ENCODE measurements around the gene GPC5. TPM values are rescaled to one million over a fixed set of nuclear protein-coding genes. Genes with fewer than 3 reads are reported as not detected.

The GPC5 gene
- total RNA-seq, 1 donor from 2014 or later, result 0.07 TPM

- Histone ChIP-seq H2AFZ (replicated peaks) (no peak overlapping the region), H3K36me3 (peaks cover 7% of the 10 kb centered on the region), H3K9me3 (ENCODE audit: low read depth) (peaks cover 4% of the 10 kb centered on the region), H4K20me1 (ENCODE audit: low read depth) (no peaks in the 10 kb centered on the region), H3F3A (ENCODE audit: low read depth) (peaks cover 16% of the 10 kb centered on the region), H3K27me3 (no peaks in the 10 kb centered on the region), H3K27ac (peak overlapping the region; percentile 30), H3K4me3 (no peak overlapping the region), H3K4me1 (peaks cover 13% of the 10 kb centered on the region), H3K79me2 (ENCODE audit: low read depth) (no peaks in the 10 kb centered on the region), H3K9ac (no peak overlapping the region), H3K4me2 (no peak overlapping the region)
- no peaks in the 10 kb centered on the region for H3K9me3 Mint-ChIP-seq
- no peak overlapping the region for H3K27ac Mint-ChIP-seq
- TF ChIP-seq EZH2phosphoT487 (IDR thresholded peaks at IDR 0.05), result no peak
- no peak for TF ChIP-seq EZH2 (IDR thresholded peaks at IDR 0.05)
- DNase-seq (ENCODE audit: low spot score), result peak; percentile 51
- no peaks in the 10 kb centered on the region for H3K4me1 Mint-ChIP-seq
- no peak overlapping the region for H3K4me3 Mint-ChIP-seq
- no peaks in the 10 kb centered on the region for H3K36me3 Mint-ChIP-seq
- peaks cover 2% of the 10 kb centered on the region for H3K27me3 Mint-ChIP-seq (ENCODE audit: insufficient read depth, low read depth)
Observed at GRCh38 chr13:92500192-92500591, 1101.8 kb downstream of the GPC5 start.

- no peaks in the 10 kb centered on the region for H3K4me1 ChIP-seq
- no peaks in the 10 kb centered on the region for H3K27me3 Mint-ChIP-seq (ENCODE audit: insufficient read depth, low read depth)
- H2AFZ ChIP-seq (replicated peaks), result no peak overlapping the region
- H3K79me2 ChIP-seq (ENCODE audit: low read depth), result no peaks in the 10 kb centered on the region
- H3F3A ChIP-seq (ENCODE audit: low read depth), result no peaks in the 10 kb centered on the region
- no peak for DNase-seq (ENCODE audit: low spot score)
- no peaks in the 10 kb centered on the region for H3K9me3 ChIP-seq (ENCODE audit: low read depth)
- no peaks in the 10 kb centered on the region for H3K27me3 ChIP-seq
- H3K4me3 ChIP-seq, result no peak overlapping the region
- no peak overlapping the region for H3K4me2 ChIP-seq
- no peak overlapping the region for H3K27ac Mint-ChIP-seq
- H3K9ac ChIP-seq, result no peak overlapping the region
- no peaks in the 10 kb centered on the region for H3K36me3 Mint-ChIP-seq
- H3K36me3 ChIP-seq, result no peaks in the 10 kb centered on the region
- no peak overlapping the region for H3K4me3 Mint-ChIP-seq
- TF ChIP-seq EZH2 (IDR thresholded peaks at IDR 0.05) (no peak), CTCF (IDR thresholded peaks at IDR 0.05) (no peak), EZH2phosphoT487 (IDR thresholded peaks at IDR 0.05) (no peak)
- no peaks in the 10 kb centered on the region for H3K4me1 Mint-ChIP-seq
- no peak overlapping the region for H3K27ac ChIP-seq
- no peaks in the 10 kb centered on the region for H4K20me1 ChIP-seq (ENCODE audit: low read depth)
- H3K9me3 Mint-ChIP-seq, result no peaks in the 10 kb centered on the region
Observed at GRCh38 chr13:92510416-92510815, 1112.0 kb downstream of the GPC5 start.

- Histone ChIP-seq H3F3A (ENCODE audit: low read depth) (no peaks in the 10 kb centered on the region), H2AFZ (replicated peaks) (no peak overlapping the region), H3K4me2 (no peak overlapping the region), H3K4me3 (no peak overlapping the region), H3K27me3 (no peaks in the 10 kb centered on the region), H3K9me3 (ENCODE audit: low read depth) (no peaks in the 10 kb centered on the region), H3K9ac (no peak overlapping the region), H3K27ac (no peak overlapping the region), H3K79me2 (ENCODE audit: low read depth) (no peaks in the 10 kb centered on the region), H4K20me1 (ENCODE audit: low read depth) (no peaks in the 10 kb centered on the region), H3K36me3 (no peaks in the 10 kb centered on the region), H3K4me1 (no peaks in the 10 kb centered on the region)
- no peak for TF ChIP-seq CTCF (IDR thresholded peaks at IDR 0.05)
- no peak for TF ChIP-seq EZH2phosphoT487 (IDR thresholded peaks at IDR 0.05)
- TF ChIP-seq EZH2 (IDR thresholded peaks at IDR 0.05), result no peak
- Mint-ChIP-seq H3K27me3 (ENCODE audit: insufficient read depth, low read depth) (no peaks in the 10 kb centered on the region), H3K9me3 (peaks cover 3% of the 10 kb centered on the region), H3K27ac (no peak overlapping the region), H3K36me3 (no peaks in the 10 kb centered on the region), H3K4me3 (no peak overlapping the region), H3K4me1 (no peaks in the 10 kb centered on the region)
- DNase-seq (ENCODE audit: low spot score), result peak; percentile 29
Observed at GRCh38 chr13:92512852-92513251, 1114.4 kb downstream of the GPC5 start.

GRCh38 chr13:92513672-92514071 is 1115.3 kb downstream of the GPC5 start:
- Mint-ChIP-seq H3K9me3 (peaks cover 7% of the 10 kb centered on the region), H3K27me3 (ENCODE audit: insufficient read depth, low read depth) (no peaks in the 10 kb centered on the region), H3K4me1 (no peaks in the 10 kb centered on the region), H3K36me3 (no peaks in the 10 kb centered on the region), H3K4me3 (no peak overlapping the region), H3K27ac (no peak overlapping the region)
- TF ChIP-seq EZH2 (IDR thresholded peaks at IDR 0.05), result no peak
- TF ChIP-seq EZH2phosphoT487 (IDR thresholded peaks at IDR 0.05), result no peak
- no peak for TF ChIP-seq CTCF (IDR thresholded peaks at IDR 0.05)
- no peaks in the 10 kb centered on the region for H4K20me1 ChIP-seq (ENCODE audit: low read depth)
- no peak overlapping the region for H2AFZ ChIP-seq (replicated peaks)
- no peaks in the 10 kb centered on the region for H3K9me3 ChIP-seq (ENCODE audit: low read depth)
- no peaks in the 10 kb centered on the region for H3F3A ChIP-seq (ENCODE audit: low read depth)
- H3K79me2 ChIP-seq (ENCODE audit: low read depth), result no peaks in the 10 kb centered on the region
- no peak overlapping the region for H3K9ac ChIP-seq
- no peak overlapping the region for H3K4me3 ChIP-seq
- no peak for DNase-seq (ENCODE audit: low spot score)
- H3K27me3 ChIP-seq, result no peaks in the 10 kb centered on the region
- no peaks in the 10 kb centered on the region for H3K4me1 ChIP-seq
- no peak overlapping the region for H3K4me2 ChIP-seq
- H3K27ac ChIP-seq, result no peak overlapping the region
- H3K36me3 ChIP-seq, result no peaks in the 10 kb centered on the region
